SK-N-SH (cell line): Measurements from ENCODE around the gene SIDT1. TPM values are rescaled to one million over a fixed set of nuclear protein-coding genes. Genes with fewer than 3 reads are reported as not detected.

Experiments used
- CTCF ChIA-PET: fragments of 300-600, 350-600 bp; formaldehyde crosslinking; extraction: SDS; loops from one replicate; lab custom pipeline; 2021; lab: Yijun Ruan, JAX
- POLR2A ChIA-PET: fragments of 350-600 bp; sonication (Branson Sonifier 250); formaldehyde crosslinking; extraction: SDS; loops from one replicate; lab custom pipeline; 2020; ENCODE audit warnings: antibody characterized with exemption, inconsistent platforms; lab: Yijun Ruan, JAX
- DNase-seq: peaks from one replicate; pipeline ENCODE4 v3.0.0; 2012
- H2AFZ ChIP-seq: fragments of 200-600 bp; sonication (generic); 2 replicates; pipeline ENCODE4 v1.8.1; 2016; ENCODE audit warnings: antibody characterized with exemption, mild to moderate bottlenecking, low read depth
- H3F3A ChIP-seq: fragments of 200-600 bp; sonication (generic); replicated peaks from 2 replicates; pipeline ENCODE3; 2016; ENCODE audit warnings: antibody characterized with exemption, mild to moderate bottlenecking; ENCODE audit not compliant: insufficient read depth
- H3K27ac ChIP-seq, 2 experiments: fragments of 200-500 bp in 1 of 2; fragments of 200-600 bp in 1 of 2; sonication (Bioruptor generic) in 1 of 2; sonication (generic), shearing (Covaris generic) in 1 of 2; 2 replicates each; pipeline versions ENCODE4 v1.5.1 to v1.6.1; 2014 to 2016; ENCODE audit warnings: low read depth in 2 of 2, inconsistent platforms in 1 of 2, low read length in 1 of 2, mild to moderate bottlenecking in 1 of 2, mixed read lengths in 1 of 2
- H3K27me3 ChIP-seq: fragments of 200-600 bp; sonication (generic), shearing (Covaris generic); 2 replicates; pipeline ENCODE4 v1.6.1; 2016; ENCODE audit warnings: mixed run types; ENCODE audit not compliant: insufficient read depth
- H3K36me3 ChIP-seq, 2 experiments: fragments of 200-500 bp in 1 of 2; fragments of 200-600 bp in 1 of 2; sonication (Bioruptor generic) in 1 of 2; sonication (generic) in 1 of 2; replicated peaks in 1 of 2; 2 replicates each; pipeline versions ENCODE3 to v1.5.1; 2014 to 2016; ENCODE audit warnings: low read length in 1 of 2, mild to moderate bottlenecking in 1 of 2; ENCODE audit not compliant: insufficient read depth in 2 of 2, control insufficient read depth in 1 of 2
- H3K4me1 ChIP-seq, 2 experiments: fragments of 200-500 bp in 1 of 2; fragments of 200-600 bp in 1 of 2; sonication (Bioruptor generic) in 1 of 2; sonication (generic), shearing (Covaris generic) in 1 of 2; 2 replicates each; pipeline versions ENCODE4 v1.5.1 to v1.6.1; 2014 to 2016; ENCODE audit warnings: low read depth in 1 of 2, low read length in 1 of 2, mixed run types in 1 of 2; ENCODE audit not compliant: insufficient read depth in 2 of 2, control insufficient read depth in 1 of 2
- H3K4me2 ChIP-seq: fragments of 200-600 bp; sonication (generic), shearing (Covaris generic); 2 replicates; pipeline ENCODE4 v1.6.1; 2017; ENCODE audit warnings: mixed run types
- H3K4me3 ChIP-seq, 2 experiments: fragments of 200-500 bp in 1 of 2; fragments of 200-600 bp in 1 of 2; sonication (Bioruptor generic) in 1 of 2; sonication (generic), shearing (Covaris generic) in 1 of 2; 2 replicates each; pipeline versions ENCODE4 v1.5.1 to v1.8.1; 2014 to 2016; ENCODE audit warnings: low read depth in 2 of 2, inconsistent platforms in 1 of 2, low read length in 1 of 2, mild to moderate bottlenecking in 1 of 2, mixed read lengths in 1 of 2, moderate library complexity in 1 of 2
- H3K79me2 ChIP-seq: fragments of 200-600 bp; sonication (generic); 2 replicates; pipeline ENCODE4 v1.8.1; 2017; ENCODE audit warnings: mild to moderate bottlenecking; ENCODE audit not compliant: insufficient read depth
- H3K9ac ChIP-seq: fragments of 200-600 bp; sonication (generic); 2 replicates; pipeline ENCODE4 v1.6.1; 2017; ENCODE audit warnings: mixed run types
- H3K9me2 ChIP-seq: fragments of 200-600 bp; sonication (generic); 2 replicates; pipeline ENCODE4 v1.6.1; 2017; ENCODE audit warnings: mixed run types
- H3K9me3 ChIP-seq: fragments of 200-600 bp; sonication (generic); 2 replicates; pipeline ENCODE4 v1.6.1; 2017; ENCODE audit warnings: mixed run types, mild to moderate bottlenecking, moderate library complexity
- H4K20me1 ChIP-seq: fragments of 200-600 bp; sonication (generic); 2 replicates; pipeline ENCODE4 v1.6.1; 2017; ENCODE audit warnings: mild to moderate bottlenecking, mixed run types; ENCODE audit not compliant: insufficient read depth
- CTCF ChIP-seq: fragments of 200-600 bp; sonication (generic); IDR thresholded peaks from 2 replicates; pipeline ENCODE4 v1.6.1; 2017; ENCODE audit warnings: antibody characterized with exemption, mild to moderate bottlenecking, moderate library complexity
- ELF1 ChIP-seq: IDR thresholded peaks from 2 replicates; pipeline ENCODE4 v1.4.0; 2012
- EP300 ChIP-seq, 2 experiments: IDR thresholded peaks; 2 replicates each; pipeline versions ENCODE4 v1.4.0 to v1.6.1; 2012; ENCODE audit warnings: borderline replicate concordance in 1 of 2, low read depth in 1 of 2, low read length in 1 of 2
- EZH2phosphoT487 ChIP-seq: fragments of 200-600 bp; sonication (generic); IDR thresholded peaks from 2 replicates; pipeline ENCODE4 v1.6.1; 2017; ENCODE audit warnings: low read depth, mixed run types, mild to moderate bottlenecking, antibody characterized with exemption, moderate library complexity, borderline replicate concordance
- FOXM1 ChIP-seq: IDR thresholded peaks from 2 replicates; pipeline ENCODE4 v1.4.0; 2012; ENCODE audit warnings: low read depth, mild to moderate bottlenecking
- GABPA ChIP-seq: IDR thresholded peaks from 2 replicates; pipeline ENCODE4 v1.4.0; 2012; ENCODE audit warnings: low read depth, mild to moderate bottlenecking
- GATA2 ChIP-seq: sonication (generic); formaldehyde crosslinking; IDR thresholded peaks from 2 replicates; pipeline ENCODE4 v1.5.0; 2020; ENCODE audit warnings: mild to moderate bottlenecking, missing genetic modification reagents
- MAX ChIP-seq: IDR thresholded peaks from 2 replicates; pipeline ENCODE4 v1.4.0; 2012; ENCODE audit warnings: low read depth
- MEF2A ChIP-seq: IDR thresholded peaks from 2 replicates; pipeline ENCODE4 v1.4.0; 2012; ENCODE audit warnings: low read depth, borderline replicate concordance
- MXI1 ChIP-seq: IDR thresholded peaks from 2 replicates; pipeline ENCODE4 v1.6.1; 2012; ENCODE audit warnings: mild to moderate bottlenecking, low read depth, low read length, improper control_type of control experiment
- NRF1 ChIP-seq: IDR thresholded peaks from 2 replicates; pipeline ENCODE4 v1.6.1; 2012; ENCODE audit warnings: low read depth, mild to moderate bottlenecking, low read length
- PBX3 ChIP-seq: IDR thresholded peaks from 2 replicates; pipeline ENCODE4; 2012
- POLR2AphosphoS5 ChIP-seq: IDR thresholded peaks from 2 replicates; pipeline ENCODE4 v1.6.1; 2012; ENCODE audit warnings: low read depth, low read length
- RAD21 ChIP-seq: IDR thresholded peaks from 2 replicates; pipeline ENCODE4 v1.6.1; 2012; ENCODE audit warnings: mild to moderate bottlenecking, low read length
- RFX5 ChIP-seq: IDR thresholded peaks from 2 replicates; pipeline ENCODE4 v1.6.1; 2012; ENCODE audit warnings: mild to moderate bottlenecking, improper control_type of control experiment, low read length
- SIN3A ChIP-seq: IDR thresholded peaks from 2 replicates; pipeline ENCODE4 v1.6.1; 2012; ENCODE audit warnings: low read depth, mild to moderate bottlenecking, low read length, moderate library complexity, borderline replicate concordance
- TAF1 ChIP-seq: IDR thresholded peaks from 2 replicates; pipeline ENCODE4 v1.6.1; 2012; ENCODE audit warnings: low read depth, mild to moderate bottlenecking, low read length, moderate library complexity, borderline replicate concordance
- TEAD4 ChIP-seq: IDR thresholded peaks from 2 replicates; pipeline ENCODE4 v1.4.0; 2012; ENCODE audit warnings: mild to moderate bottlenecking, borderline replicate concordance; ENCODE audit not compliant: insufficient read depth
- USF1 ChIP-seq: IDR thresholded peaks from 2 replicates; pipeline ENCODE4 v1.4.0; 2012; ENCODE audit warnings: low read depth, borderline replicate concordance
- YY1 ChIP-seq: IDR thresholded peaks from 2 replicates; pipeline ENCODE4 v1.4.0; 2012; ENCODE audit warnings: low read depth, mild to moderate bottlenecking
- ZBTB33 ChIP-seq: IDR thresholded peaks from 2 replicates; pipeline ENCODE4 v1.4.0; 2012; ENCODE audit warnings: low read depth, borderline replicate concordance
- WGBS: methylation state at CpG from one replicate; pipeline ENCODE4 v1.1.6; 2017; ENCODE audit warnings: low lambda C conversion rate; 5-methylcytosine and 5-hydroxymethylcytosine counted together
- polyA plus RNA-seq, 3 experiments: library from polyadenylated mRNA; depleted of rRNA; stranded (reverse); fragments of >200 nt; gene quantifications; 2 replicates each; pipeline ENCODE4 v1.2.3, GENCODE V29; 2012

SIDT1 gene
- polyA plus RNA-seq, 1 of the 3 experiments (the other 2 are of a cell fraction), result 0.02 TPM

GRCh38 chr3:113560831-113561623 is 28.7 kb downstream of the SIDT1 start:
- Histone ChIP-seq H3K4me3 (no peak overlapping the region), H3K27ac (0 out of 4 replicates have a peak overlapping the region, but pooled peaks of 1 of the 2 experiments have one; percentile 12), H3K9me2 (no peaks in the 10 kb centered on the region), H3K27me3 (no peaks in the 10 kb centered on the region; the same call in 1 of the 2 replicates), H3K9me3 (no peaks in the 10 kb centered on the region), H3K9ac (no peak overlapping the region), H2AFZ (no peak overlapping the region), H4K20me1 (no peaks in the 10 kb centered on the region), H3K4me2 (no peak overlapping the region), H3K4me1 (peaks cover 3 to 15% of the 10 kb centered on the region in 2 experiments; a peak in 3 of 4 replicates), H3K36me3 (no peaks in the 10 kb centered on the region), H3K79me2 (no peaks in the 10 kb centered on the region), H3F3A (no peaks in the 10 kb centered on the region)
- peak; percentile 53 for TF ChIP-seq GATA2 (CRISPR knock-in tag)
- no peak for TF ChIP-seq SIN3A
- POLR2A ChIA-PET, result interaction anchor here (1.7 kb wide), 1 partner anchor 47 kb away, joined by 6 read pairs; the partner anchor contains the start of gene SPICE1
- 44% methylated on average over 4 of the region's 4 CpGs for WGBS
- CTCF ChIA-PET, result interaction anchor here (0.6 to 3.1 kb wide), 13 partner anchors 8 to 510 kb away, joined by 3 to 22 read pairs (median 3); no protein-coding TSS in a partner anchor
- peak; percentile 39 for DNase-seq

GRCh38 chr3:113565555-113565954 is 33.2 kb downstream of the SIDT1 start:
- Histone ChIP-seq H3K9me3 (no peaks in the 10 kb centered on the region), H3F3A (no peaks in the 10 kb centered on the region), H3K36me3 (no peaks in the 10 kb centered on the region), H3K9ac (no peak overlapping the region), H3K9me2 (no peaks in the 10 kb centered on the region), H3K79me2 (no peaks in the 10 kb centered on the region), H3K4me1 (peaks cover 0 to 12% of the 10 kb centered on the region in 2 experiments; a peak in 2 of 4 replicates), H4K20me1 (no peaks in the 10 kb centered on the region), H3K4me3 (no peak overlapping the region), H2AFZ (no peak overlapping the region), H3K27ac (no peak overlapping the region), H3K27me3 (no peaks in the 10 kb centered on the region; the same call in 1 of the 2 replicates), H3K4me2 (no peak overlapping the region)
- DNase-seq, result no peak
- WGBS, result 86% methylated on average over 1 of the region's 1 CpG
- ChIA-PET POLR2A (no interaction called here), CTCF (no interaction called here)
- TF ChIP-seq POLR2AphosphoS5, result no peak
- no peak for TF ChIP-seq USF1
- no peak for TF ChIP-seq EP300 (IDR thresholded peaks at IDR 0.05; ENCODE audit: borderline replicate concordance in 1 of 2, low read depth in 1 of 2, low read length in 1 of 2)
- no peak for TF ChIP-seq CTCF
- TF ChIP-seq RFX5, result no peak
- no peak for TF ChIP-seq PBX3
- TF ChIP-seq MXI1, result no peak
- TF ChIP-seq ZBTB33, result no peak
- no peak for TF ChIP-seq RAD21
- TF ChIP-seq NRF1, result no peak
- no peak for TF ChIP-seq MAX
- TF ChIP-seq SIN3A, result no peak
- TF ChIP-seq ELF1, result no peak
- no peak for TF ChIP-seq FOXM1
- TF ChIP-seq TAF1, result no peak
- TF ChIP-seq GABPA, result no peak
- TF ChIP-seq YY1, result no peak
- TF ChIP-seq MEF2A, result no peak
- no peak for TF ChIP-seq EZH2phosphoT487
- TF ChIP-seq TEAD4, result no peak
